Measurements from ENCODE around the gene RANBP3.
A peak's percentile ranks its signal among the peaks of the same experiment; 100 is the strongest.

RANBP3 gene

DNA sequence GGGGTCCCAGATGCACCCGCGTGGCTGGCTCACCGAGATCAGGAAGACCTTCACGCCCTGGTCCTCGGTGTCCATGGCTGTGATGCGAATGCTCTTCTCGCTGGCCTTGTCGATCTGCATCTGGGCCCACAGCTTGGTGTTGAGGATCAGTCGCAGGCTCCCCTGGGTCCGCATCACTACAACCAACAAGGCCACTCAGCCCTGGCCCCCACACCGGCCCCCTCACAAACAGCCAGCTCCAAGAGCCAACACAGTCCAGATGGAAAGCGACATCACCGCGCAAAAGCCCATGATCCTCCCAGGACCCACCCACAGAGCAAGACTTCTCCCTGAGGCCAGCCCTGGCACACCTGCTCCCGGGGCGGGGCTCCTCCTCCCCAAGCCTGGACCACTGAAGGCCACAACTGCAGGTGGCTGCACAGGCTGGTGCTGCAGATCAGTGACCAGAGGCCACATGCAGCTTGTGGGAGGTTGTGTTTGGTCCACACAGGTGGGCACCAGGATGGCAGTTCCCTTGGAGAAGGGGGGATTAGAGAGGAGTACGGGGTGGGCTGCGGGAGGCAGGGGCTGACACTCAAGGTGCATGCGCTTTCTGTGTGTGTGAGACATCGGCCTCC lies 59.4 kb downstream of the RANBP3 start:
- DNase-seq: no peak

DNA sequence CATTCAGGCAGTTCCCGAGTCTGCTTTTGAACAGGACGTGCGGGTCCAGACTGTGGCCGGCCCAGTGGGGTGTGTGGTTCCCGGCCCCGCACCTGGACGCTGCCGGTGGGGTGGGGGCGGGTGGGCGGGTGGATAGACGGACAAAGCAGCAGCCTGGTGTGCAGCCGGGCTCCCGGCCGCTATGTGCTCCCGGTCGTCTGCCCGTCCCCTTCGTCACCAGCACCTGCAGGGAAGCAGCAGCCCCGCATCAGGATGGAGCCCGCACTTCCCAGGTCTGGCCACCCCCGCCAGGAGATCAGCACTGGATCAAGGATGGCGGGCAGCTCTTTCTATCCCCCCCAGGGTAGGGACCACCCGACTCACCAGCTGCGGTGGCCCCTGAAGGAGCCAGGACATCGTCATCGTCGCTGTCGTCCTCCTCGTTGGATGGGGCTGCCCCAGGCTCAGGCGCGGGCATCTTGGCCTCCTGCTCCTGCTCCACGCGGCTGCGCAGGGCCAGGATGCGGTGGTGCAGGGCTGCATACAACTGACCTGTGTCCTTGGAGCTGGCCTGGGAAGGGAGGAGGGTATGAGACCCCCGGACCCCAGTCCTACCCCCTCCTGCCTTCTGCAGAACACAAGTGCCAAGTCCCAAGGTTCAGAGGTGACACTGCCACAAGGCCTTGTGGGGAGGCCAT lies 60.4 kb downstream of the RANBP3 start:
- DNase-seq: no peak

DNA sequence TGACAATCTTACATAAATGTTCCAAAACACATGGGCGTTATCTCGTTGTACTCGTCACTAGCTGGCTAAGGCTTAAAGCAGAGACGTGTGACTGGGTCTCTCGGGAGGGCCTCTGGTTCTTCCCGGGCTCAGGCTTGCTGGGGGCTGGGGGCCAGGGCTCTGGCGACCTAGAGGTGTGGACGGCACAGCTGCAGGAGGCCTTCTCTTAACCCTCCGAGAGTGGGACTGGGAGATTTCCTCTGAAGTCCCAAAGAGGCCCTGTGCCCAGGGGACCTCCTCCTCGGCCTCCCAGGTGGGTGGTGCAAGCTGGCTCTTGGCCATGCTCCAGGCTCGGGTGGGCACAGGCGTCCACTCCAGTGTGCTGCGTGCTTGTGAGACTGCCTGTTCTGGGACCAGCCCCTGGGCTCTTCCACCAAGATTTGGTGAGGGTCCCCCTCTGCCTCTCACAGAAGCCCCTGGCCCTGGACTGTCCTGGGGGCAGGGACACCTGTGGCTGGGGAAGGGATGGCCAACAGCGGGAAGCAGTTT lies 61.7 kb downstream of the RANBP3 start:
- DNase-seq: no peak

DNA sequence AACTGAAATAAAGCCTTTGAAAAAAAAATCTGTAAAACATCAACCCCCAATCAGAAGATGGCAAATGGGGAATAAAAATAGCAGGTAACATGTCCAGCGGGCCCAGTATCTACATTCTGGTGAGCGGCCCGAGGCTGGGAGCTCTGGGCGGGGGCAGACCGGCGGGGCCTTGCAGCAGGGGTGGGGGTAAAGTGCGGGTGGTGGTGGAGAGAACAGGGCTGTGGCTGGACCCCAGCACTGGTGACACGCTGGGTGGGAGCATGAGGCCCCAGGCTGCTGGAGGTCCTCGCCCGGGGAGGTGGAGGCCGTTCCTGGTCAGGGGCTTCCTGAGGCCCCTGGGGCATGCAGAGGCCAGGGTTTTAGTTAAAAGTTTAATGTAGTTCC lies 62.2 kb downstream of the RANBP3 start:
- no peak for DNase-seq

DNA sequence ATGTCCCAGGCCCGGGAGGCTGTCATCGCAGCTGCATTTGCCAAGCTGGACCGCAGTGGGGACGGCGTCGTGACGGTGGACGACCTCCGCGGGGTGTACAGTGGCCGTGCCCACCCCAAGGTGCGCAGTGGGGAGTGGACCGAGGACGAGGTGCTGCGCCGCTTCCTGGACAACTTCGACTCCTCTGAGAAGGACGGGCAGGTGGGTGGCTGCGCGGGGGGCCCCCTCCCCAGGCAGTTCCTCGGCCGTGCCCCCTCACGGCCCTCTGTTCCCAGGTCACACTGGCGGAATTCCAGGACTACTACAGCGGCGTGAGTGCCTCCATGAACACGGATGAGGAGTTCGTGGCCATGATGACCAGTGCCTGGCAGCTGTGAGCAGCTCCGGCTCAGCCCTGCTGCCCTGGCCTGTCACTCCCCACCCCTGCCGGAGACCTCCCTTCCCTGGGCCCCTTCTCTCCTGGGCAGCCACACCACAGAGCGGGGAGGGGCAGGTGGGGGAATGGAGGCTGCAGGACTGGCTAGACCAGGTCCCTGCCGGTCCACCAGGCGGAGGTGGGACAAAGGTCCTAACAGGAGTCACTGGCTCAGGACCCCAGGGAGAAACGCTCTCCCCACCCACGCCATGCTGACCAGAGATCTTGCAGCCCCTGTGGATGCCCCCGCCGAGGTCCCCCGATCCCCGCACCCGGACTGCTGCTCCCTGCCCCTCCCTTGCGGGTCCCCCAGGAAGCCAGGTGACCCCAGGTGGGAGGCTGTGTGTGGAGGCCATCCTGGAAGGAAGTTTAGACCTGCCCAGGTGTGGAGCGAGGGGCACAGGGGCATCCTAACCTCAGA lies 62.8 kb downstream of the RANBP3 start:
- DNase-seq: no peak

DNA sequence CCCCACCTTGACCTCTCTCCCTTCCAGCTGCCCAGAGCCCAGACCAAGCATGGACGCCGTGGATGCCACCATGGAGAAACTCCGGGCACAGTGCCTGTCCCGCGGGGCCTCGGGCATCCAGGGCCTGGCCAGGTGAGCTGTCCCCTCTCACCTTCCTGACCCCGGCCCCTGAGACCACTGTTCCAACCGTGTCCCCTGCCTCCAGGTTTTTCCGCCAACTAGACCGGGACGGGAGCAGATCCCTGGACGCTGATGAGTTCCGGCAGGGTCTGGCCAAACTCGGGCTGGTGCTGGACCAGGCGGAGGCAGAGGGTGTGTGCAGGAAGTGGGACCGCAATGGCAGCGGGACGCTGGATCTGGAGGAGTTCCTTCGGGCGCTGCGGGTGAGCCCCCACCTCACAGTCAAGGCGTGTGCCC lies 63.6 kb downstream of the RANBP3 start:
- no peak for DNase-seq

DNA sequence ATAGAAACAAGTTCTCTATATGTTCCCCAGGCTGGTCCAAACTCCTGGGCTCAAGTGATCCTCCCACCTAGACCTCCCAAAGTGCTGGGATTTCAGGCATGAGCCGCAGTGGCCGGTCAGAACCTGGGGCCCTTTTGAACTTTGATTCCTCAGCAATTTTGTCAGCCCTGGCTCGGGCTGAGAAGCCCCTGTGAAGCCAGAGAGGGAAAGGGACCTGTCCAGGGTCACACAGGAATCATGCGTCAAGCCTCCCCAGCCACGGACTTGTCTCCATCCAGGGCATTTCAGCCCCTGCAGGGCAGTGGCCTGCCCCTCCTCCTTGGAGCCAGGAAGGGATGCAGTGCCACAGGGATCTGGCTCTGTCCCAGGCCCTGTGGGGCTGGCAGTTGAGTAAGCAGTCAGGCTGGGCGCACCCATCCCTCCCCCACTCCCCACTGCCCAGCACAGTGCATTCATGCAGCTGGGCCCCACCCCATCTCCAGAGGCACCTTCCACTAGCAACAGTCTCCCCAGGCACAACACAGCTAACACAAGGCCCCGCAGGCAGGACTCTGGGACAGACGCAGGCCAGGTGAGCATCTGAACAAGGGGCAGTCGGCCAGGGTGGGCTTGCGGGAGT lies 64.1 kb downstream of the RANBP3 start, which contains the start of gene CAPS:
Gene CAPS (plus strand): TSS at position 516 of the 619 bp plus-strand sequence. CDS start 153 bp downstream, outside the sequence.
- DNase-seq: no peak

DNA sequence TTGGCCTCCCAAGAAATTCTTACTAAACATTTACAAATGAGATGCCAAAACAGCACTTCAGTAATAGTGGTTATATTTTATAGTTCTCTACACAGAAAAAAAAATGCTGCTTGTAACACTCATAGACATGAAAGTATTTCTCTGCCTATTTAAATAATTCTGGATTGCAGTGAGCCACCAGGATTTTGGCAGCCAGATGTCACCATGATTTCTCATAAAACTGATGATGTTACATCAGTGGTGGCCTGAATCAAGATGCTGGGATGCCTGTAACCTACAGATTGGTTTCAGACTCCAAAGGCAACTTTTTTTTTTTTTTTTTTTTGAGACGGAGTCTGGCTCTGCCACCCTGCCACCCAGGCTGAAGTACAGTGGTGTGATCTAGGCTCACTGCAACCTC lies 66.6 kb downstream of the RANBP3 start:
- no peak for DNase-seq

DNA sequence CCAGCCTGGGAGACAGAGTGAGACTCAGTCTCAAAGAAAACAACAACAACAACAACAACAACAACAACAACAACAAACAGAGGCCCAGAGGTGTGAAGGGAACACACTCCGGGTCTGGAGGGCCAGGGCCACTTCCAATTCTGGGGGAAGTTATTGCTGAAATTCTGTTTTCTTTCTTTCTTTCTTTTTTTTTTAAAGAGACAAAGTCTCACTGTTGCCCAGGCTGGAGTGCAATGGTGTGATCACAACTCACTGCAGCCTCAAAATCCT lies 67.4 kb downstream of the RANBP3 start:
- DNase-seq: no peak

DNA sequence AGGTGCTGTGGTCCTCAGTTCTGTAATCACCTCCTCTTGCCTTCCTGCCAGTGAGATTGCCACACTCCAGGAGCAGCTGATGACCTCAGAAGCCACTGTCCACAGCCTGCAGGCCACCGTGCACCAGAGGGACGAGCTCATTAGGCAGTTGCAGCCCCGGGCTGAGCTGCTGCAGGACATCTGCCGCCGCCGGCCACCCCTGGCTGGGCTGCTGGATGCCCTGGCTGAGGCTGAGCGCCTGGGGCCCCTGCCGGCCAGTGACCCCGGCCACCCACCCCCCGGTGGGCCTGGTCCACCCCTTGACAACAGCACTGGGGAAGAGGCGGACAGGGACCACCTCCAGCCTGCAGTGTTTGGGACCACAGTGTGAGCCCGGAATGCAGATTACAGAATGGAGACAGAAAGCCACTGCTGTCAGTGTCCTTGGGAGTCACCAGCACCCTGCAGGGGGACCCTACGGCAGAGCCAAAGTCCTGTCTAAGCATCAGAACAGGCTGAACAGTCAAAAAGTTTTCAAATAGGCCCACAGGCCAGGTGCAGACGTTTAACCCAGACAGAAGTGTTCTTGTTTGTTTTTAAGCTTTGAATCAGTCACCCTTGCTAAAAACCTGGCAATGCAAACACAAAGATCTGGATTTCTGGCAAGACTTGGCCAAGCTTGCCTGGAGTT lies 69.0 kb downstream of the RANBP3 start:
- no peak for DNase-seq

DNA sequence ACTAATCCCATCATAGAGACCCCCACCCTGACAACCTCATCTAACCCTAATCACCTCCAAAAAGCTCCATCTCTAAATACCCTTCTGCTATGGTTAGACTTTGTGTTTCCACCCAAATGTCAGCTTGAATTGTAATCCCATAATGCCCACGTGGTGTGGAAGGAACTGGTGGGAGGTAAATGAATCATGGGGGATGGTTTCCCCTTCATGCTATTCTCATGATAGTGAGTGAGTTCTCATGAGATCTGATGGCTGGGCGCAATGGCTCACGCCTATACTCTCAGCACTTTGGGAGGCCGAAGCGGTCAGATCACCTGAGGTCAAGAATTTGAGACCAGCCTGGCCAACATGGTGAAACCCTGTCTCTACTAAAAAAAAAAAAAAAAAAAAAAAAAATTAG lies 70.7 kb downstream of the RANBP3 start:
- DNase-seq: no peak

DNA sequence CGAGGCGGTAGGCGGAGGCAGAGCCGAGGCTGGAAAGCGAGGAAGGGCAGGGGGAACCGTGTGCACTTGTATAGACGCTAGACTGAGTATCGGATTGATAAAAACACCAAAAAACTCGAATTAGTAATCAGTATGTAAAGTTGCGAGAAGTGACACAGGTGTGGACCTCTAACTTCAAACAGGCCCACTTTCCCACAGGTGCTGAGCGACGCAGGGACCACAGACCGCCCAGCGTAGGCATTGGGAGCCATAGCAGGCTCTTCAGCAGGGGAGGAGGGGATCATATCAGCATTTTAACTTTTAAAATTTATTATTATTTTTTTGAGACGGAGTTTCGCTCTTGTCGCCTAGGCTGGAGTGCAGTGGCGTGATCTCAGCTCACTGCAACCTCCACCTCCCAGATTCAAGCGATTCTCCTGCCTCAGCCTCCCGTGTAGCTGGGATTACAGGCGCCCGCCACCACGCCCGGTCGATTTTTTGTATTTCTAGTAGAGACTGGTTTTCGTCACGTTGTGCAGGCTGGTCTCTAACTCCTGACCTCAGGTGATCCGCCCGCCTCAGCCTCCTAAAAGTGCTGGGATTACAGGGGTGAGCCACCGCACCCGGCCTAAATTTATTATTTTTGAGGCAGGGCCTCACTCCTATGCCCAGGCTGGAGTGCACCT lies 72.7 kb downstream of the RANBP3 start:
- DNase-seq: no peak

DNA sequence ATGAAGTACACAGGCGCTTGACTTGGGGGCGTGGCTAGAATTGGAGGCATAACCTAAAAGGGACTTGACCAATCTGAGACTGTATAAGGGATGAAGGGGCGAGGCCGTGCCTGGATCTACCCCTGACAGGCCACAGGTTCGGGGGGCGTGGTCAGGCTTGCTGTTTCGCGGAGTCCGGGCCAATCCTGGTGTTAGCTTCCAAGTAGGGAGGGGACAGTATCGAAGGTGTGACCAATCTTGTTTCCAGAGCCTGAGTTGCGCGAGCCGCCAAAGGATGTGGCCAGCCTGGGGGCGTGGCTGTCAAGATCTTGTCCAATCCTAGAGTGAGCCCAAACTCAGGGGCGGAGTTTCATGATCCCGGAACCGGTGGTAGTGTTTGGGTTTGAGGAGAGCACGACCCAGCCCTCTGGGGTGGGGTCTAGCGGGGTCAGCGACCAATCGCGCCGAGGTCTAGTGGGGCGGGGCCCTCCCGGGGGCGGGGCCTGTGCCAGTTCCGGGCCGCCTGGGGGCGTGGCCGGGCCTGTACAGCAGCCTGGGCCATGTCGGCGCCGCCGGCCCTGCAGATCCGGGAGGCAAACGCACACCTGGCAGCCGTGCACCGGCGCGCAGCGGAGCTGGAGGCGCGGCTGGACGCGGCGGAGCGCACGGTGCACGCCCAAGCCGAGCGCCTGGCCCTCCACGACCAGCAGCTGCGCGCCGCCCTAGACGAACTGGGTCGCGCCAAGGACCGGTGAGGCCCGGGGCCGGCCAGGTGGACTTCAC lies 73.4 kb downstream of the RANBP3 start, which contains the start of gene VMAC:
Gene VMAC (plus strand): TSS at position 521 of the 762 bp plus-strand sequence. CDS start 19 bp downstream, at position 540.
- peak; percentile 100 for DNase-seq

DNA sequence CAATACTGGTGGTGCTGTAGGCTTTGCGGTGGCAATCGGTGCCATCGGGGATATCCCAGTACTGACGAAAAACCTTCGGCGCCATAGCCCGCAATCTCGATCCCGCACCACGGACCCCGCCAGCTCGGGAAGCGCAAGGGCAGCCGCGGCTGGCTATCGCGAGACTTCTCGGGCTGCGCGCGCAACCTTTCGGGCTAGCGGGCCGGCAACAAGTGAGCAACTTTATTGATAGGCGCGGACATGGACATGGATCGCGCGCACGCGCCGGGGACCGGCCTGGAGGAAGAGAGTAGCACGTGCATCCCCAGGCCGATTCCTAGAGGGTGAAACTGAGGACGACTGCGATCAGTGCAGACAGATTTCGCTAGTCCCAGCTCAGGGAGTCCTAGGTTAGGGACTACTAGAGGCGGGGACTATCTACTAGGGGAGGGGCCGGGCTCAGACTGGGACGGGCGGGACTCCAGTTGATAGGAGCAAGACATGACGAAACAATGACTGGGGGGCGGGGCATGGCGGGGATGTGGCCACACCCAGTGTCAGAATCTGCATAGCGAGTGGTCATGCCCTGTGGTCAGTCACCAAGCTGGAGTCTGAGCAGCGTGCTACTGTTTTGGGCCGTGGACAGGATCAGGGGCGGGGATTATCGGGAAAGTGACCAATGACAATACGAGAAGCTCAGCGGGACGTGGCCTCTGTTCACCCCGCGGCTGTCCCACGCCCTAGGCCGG lies 74.2 kb downstream of the RANBP3 start, which contains the start of gene NDUFA11:
Gene NDUFA11 (minus strand): TSS at position 167 of the 728 bp plus-strand sequence. CDS start 82 bp downstream, at position 85.
- peak; percentile 94 to 97 (median 96) for DNase-seq

DNA sequence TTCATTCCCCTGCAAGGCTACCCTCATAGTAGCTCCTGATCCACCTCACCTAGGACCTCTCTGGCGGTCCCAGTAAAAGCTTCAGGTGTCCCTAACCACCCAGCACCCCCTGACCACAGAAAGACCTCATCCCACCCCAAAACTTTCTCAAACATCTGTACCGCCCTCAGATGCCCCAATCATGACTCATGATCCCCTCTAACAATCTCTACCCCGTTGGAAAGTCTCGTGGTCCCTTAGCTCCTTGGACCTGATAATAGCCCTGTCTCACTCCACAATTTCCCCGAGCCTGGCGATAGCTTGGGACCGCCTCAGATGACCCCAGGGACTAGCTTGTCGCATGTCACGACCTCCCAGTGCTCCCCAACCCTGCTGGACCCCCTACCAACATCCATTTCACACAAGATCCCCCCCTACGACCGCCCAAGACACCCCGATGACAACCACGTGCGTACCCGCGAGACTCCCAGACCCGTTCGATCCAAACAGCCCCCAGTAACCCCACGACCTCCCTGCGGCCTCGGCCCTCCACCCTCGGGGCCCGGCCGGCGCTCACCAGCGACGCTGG lies 74.8 kb downstream of the RANBP3 start:
- DNase-seq: no peak

DNA sequence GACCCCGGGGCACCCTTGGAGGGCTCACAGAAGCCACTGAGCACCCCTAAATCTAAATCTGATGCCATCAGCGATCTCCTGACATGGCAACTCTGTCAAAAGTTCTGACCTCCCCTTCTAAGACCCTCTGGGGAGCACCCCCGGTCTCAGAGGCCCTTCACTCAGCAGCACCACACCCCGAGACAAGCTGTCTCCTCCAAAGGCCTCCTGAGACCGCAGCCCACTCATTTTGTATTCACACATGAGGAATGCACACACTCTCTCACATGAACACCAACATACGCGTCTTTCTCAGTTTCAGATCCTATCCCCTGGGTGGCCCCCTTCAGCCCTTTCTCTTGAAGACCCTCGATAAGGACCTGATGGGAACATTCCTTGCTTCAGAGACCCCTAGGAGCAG lies 77.0 kb downstream of the RANBP3 start:
- no peak for DNase-seq

DNA sequence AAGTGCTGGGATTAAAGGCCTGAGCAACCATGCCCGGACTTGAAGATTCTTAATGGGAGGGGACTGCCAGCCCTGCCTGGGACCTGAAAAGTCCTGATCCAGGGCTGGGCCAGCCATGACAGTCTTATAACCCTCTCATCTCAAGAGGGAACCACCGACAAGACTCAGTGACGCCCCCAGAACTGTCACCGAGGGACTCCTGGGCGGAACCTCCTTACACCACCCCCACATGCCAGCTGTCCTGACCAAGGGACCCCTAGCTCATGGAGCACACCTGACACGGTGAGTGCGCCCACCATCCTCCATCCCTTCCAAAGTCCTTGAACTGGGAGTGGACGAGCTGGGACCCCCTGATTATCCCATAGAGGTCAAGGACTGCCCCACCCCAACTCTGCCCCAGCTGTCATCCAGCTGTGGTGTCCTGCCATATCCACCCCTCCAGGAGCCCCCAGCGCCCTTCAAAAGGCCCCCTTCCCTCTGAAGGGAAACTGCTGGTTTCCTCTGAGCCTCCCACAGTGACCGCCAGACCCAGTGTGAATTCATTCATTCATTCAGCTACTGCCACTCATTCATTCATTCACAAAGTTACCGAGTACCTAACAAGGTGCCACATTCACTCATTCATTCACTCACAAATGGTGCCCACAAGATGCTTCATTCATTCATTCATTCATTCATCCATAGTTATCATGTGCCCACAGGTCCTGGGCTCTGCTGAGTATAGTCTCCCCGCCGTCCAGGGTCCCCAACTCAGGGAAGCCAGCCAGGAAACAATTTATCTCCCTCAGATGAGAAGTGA lies 78.0 kb downstream of the RANBP3 start:
- DNase-seq: no peak

DNA sequence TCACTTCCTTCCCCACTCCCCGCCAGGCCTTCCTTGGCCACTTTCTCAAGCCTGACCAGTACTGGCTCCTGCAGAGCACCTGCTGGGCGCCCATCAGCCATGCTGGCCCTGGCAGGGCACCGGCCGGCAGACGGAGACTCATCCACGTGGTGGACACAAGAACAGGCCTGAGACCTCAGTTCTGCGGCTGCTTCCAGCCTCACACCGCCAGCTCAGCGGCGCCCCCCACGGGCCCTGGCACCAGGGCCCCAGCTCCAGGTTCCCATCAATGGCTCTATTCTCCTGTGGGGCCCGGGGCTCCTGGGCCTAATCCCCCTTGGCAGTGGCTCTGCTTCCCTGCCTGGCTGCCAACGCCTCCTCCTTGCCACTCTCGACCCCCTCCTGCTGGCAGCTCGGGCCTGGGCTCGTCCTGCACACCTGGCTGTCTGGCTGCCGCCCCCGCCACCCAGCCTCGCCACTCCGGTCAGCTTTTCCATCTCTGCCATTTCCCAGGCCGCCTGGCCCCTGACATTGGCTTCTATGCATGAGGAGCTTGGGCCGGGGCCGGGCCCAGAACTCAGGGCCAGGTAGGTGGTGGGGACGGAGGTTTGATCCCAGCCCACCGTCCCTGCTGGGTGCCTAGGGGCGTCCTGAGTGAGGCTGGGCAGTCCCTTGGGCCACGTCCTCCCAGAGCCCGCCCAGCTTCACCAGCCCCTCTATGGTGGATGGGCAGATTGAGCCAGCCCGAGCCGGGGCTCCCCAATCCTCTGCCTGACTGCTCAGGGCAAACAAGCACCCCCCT lies 80.6 kb downstream of the RANBP3 start:
- no peak for DNase-seq
